Fibroblast of villous mesenchyme (primary cell): Measurements from ENCODE around the gene ASAP3. TPM values are rescaled to one million over a fixed set of nuclear protein-coding genes. Genes with fewer than 3 reads are reported as not detected.

Experiments
- DNase-seq: peaks from one replicate; pipeline ENCODE4 v3.0.0-alpha.2; 2010; ENCODE audit warnings: low read depth
- H3K4me3 ChIP-seq: 2 replicates; pipeline ENCODE4 v1.5.1; 2011; ENCODE audit warnings: low read depth, mild to moderate bottlenecking, low read length
- total RNA-seq: library from RNA; depleted of rRNA; stranded (reverse); fragments of >200 nt; gene quantifications from 2 replicates; pipeline ENCODE4 v1.2.3, GENCODE V29; 2012
- TF ChIP-seq, protein P1 (sequence below): IDR thresholded peaks from 2 replicates; pipeline ENCODE4 v1.5.1; 2012; ENCODE audit warnings: low read depth, mild to moderate bottlenecking, low read length; ENCODE audit not compliant: insufficient read depth

The ASAP3 gene
- total RNA-seq, 1 donor: 35.0 TPM

DNA sequence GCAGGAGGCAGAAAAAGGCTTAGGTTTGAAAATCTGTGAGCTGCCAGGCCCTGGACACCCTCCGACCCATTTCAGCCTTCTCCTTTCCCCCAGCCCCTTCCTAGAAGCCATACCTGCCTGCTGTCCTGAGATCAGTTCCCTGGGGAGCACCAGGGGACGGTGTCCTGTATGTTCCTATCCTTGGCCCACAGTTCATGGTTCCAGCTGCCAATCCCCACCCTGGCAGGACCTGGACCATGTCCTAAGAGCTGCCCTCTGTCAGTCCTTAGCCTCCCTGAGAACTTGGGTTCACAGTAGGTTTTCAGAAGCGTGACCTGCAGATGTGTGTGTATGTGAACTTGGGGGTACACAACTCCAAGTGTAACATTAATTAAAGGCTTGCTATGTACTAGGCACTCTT, 63.2 kb downstream of the ASAP3 start:
- no peak for DNase-seq
- TF ChIP-seq, protein P1, sequence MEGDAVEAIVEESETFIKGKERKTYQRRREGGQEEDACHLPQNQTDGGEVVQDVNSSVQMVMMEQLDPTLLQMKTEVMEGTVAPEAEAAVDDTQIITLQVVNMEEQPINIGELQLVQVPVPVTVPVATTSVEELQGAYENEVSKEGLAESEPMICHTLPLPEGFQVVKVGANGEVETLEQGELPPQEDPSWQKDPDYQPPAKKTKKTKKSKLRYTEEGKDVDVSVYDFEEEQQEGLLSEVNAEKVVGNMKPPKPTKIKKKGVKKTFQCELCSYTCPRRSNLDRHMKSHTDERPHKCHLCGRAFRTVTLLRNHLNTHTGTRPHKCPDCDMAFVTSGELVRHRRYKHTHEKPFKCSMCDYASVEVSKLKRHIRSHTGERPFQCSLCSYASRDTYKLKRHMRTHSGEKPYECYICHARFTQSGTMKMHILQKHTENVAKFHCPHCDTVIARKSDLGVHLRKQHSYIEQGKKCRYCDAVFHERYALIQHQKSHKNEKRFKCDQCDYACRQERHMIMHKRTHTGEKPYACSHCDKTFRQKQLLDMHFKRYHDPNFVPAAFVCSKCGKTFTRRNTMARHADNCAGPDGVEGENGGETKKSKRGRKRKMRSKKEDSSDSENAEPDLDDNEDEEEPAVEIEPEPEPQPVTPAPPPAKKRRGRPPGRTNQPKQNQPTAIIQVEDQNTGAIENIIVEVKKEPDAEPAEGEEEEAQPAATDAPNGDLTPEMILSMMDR: no peak
- no peak overlapping the region for H3K4me3 ChIP-seq

DNA sequence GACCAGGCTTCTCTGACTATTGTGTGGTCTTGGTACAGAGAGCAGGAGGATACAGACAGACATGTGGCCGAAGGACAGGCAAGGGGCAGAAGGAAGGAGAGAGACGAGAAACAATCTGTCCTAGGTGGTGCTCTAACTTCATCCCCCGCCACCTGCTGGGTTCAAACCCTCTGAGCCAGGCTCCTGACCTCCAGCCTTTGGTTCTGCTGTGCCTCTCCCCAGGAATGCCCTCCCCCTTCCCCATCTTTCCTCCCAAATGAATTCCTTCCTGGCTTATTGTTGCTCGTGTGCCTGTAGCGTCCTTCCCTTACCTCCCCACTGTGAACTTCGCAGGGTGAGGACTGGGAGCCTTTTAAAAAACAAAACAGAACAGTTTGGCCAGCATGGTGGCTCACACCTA, 64.8 kb downstream of the ASAP3 start:
- DNase-seq: no peak
- TF ChIP-seq, protein P1: no peak
- no peak overlapping the region for H3K4me3 ChIP-seq

DNA sequence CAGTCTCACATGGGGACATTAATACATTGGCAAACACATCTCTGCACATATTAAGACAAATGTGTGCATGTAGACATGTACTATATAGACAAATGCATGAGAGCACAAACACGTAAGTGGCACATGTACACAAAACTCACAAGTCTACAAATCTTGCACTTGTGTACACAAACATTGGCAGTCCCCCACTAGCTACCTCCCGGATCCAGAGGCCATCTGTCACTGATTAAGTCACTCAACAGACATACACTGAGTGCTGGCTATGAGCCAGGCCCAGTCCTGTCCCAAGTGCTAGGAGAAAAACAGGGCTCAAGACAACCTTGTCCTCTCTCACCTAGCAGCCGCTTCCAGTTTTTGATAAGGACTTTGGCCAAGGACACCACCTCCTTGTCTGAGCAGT, 66.4 kb downstream of the ASAP3 start:
- DNase-seq: peak; percentile 5
- TF ChIP-seq, protein P1: no peak
- H3K4me3 ChIP-seq: no peak overlapping the region

DNA sequence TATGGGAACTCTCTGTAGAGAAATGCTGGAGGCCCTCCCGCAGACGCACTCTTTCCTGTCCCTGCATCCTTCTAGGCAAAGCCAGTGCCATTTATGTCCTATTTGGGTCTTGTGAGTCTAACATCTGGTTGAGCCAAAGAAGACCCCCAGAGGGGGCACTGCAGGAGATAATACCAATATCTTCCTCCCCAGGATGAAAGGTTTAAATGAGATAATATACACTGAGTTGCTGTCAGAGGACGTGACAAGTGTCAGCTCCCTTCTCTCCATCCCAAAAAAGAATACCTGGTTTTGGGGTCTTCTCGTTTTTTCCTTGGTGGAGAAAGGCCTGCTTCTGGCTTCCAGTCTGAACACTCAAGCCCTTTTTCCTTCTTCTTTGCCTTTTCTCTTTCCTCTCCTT, 67.0 kb downstream of the ASAP3 start:
- TF ChIP-seq, protein P1: no peak
- no peak for DNase-seq

DNA sequence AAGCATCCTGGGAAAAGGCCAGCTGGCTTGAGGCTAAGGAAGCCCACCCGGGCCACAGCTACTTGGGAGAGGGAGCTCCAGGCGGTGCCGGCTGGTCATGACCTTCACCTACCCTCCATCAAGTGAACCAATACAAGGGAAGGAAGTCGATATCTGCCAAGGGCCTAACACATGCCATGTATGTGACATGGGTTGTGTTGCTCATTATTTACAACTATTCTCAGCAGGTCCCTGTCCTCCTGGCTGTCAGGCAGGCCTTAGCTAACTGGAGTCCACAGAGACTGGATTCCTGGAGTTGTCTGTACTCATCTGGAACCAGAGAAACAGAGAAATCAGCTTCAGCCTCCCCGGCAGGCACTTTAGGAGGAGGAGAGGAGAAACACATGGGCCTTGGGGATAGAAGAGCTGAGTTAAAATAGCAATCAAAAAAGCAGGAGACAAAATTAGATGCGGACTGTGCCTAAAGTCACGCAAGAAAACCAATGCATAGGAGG, 75.1 kb downstream of the ASAP3 start:
- no peak for DNase-seq
- TF ChIP-seq, protein P1: no peak
- no peak overlapping the region for H3K4me3 ChIP-seq

More for the DNA sequence above, 67.0 kb downstream of the ASAP3 start:
- no peak overlapping the region for H3K4me3 ChIP-seq

DNA sequence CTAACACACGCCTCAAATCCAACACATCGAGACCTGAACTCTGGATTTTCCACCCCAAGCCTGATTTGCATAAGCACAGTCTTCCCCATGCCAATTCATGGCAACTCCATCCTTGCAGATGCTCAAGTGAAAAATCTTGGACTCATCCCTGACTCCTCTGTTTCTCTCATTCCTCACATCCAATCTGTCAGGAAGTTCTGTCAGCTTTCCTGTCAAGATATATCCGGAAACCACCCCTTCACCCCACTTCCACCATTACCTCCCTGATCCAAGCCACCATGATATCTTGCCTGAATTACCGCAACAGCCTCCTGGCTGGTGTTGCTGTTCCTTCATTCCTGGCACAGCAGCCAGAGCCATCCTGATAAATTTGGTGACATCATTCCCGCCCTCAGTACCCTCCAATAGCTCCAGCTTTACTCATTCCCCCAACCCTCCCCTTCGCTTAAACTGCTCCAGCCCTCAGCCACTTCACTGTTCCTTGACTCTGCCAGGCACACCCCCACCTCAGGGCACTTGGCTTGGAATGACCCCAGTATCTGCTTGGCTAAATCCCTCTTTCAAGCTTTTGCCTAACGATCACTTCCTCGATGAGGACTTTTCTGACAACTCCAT, 76.9 kb downstream of the ASAP3 start:
- no peak for DNase-seq

More for the DNA sequence above, 76.9 kb downstream of the ASAP3 start:
- no peak overlapping the region for H3K4me3 ChIP-seq
- TF ChIP-seq, protein P1: no peak
